ENCODE data around the gene TCF20.

The TCF20 gene

GRCh38 chr22:42317691-42318547 lies 47.5 kb upstream of the TCF20 start:
- Histone ChIP-seq H3K27me3 (ENCODE audit: insufficient read depth, low read length) (peaks cover 14% of the 10 kb centered on the region), H3K9me3 (ENCODE audit: low read length) (no peaks in the 10 kb centered on the region), H3K4me2 (ENCODE audit: low read length) (no peak overlapping the region), H3K4me3 (ENCODE audit: low read depth, low read length, poor library complexity, severe bottlenecking) (no peak overlapping the region), H3K36me3 (ENCODE audit: insufficient read depth, low read length) (no peaks in the 10 kb centered on the region), H3K27ac (ENCODE audit: low read depth, low read length, poor library complexity, severe bottlenecking) (no peak overlapping the region), H4K20me1 (ENCODE audit: insufficient read depth, low read length) (no peaks in the 10 kb centered on the region), H3F3A (ENCODE audit: insufficient read depth, low read length) (no peaks in the 10 kb centered on the region), H3K79me2 (ENCODE audit: insufficient read depth, low read length) (no peaks in the 10 kb centered on the region), H3K9me2 (ENCODE audit: low read depth, low read length) (no peaks in the 10 kb centered on the region), H3K9ac (ENCODE audit: low read length) (no peak overlapping the region), H3K4me1 (ENCODE audit: insufficient read depth, low read length, severe bottlenecking) (no peaks in the 10 kb centered on the region), H2AFZ (ENCODE audit: low read length) (no peak overlapping the region)
- TF ChIP-seq CTCF (IDR thresholded peaks at IDR 0.05; ENCODE audit: low read length) (no peak), EZH2 (IDR thresholded peaks at IDR 0.05; ENCODE audit: borderline replicate concordance, low read length) (no peak)

- no peak overlapping the region for H3K27ac ChIP-seq (ENCODE audit: low read depth, low read length, poor library complexity, severe bottlenecking)
- no peaks in the 10 kb centered on the region for H3K9me3 ChIP-seq (ENCODE audit: low read length)
- TF ChIP-seq CTCF (IDR thresholded peaks at IDR 0.05; ENCODE audit: low read length) (no peak), EZH2 (IDR thresholded peaks at IDR 0.05; ENCODE audit: borderline replicate concordance, low read length) (no peak)
- peaks cover 9% of the 10 kb centered on the region for H3K27me3 ChIP-seq (ENCODE audit: insufficient read depth, low read length)
- H3K4me1 ChIP-seq (ENCODE audit: insufficient read depth, low read length, severe bottlenecking) = no peaks in the 10 kb centered on the region
- H3F3A ChIP-seq (ENCODE audit: insufficient read depth, low read length) = no peaks in the 10 kb centered on the region
- H2AFZ ChIP-seq (ENCODE audit: low read length) = no peak overlapping the region
- H3K79me2 ChIP-seq (ENCODE audit: insufficient read depth, low read length) = no peaks in the 10 kb centered on the region
- no peak overlapping the region for H3K4me3 ChIP-seq (ENCODE audit: low read depth, low read length, poor library complexity, severe bottlenecking)
- H4K20me1 ChIP-seq (ENCODE audit: insufficient read depth, low read length) = no peaks in the 10 kb centered on the region
- no peak overlapping the region for H3K4me2 ChIP-seq (ENCODE audit: low read length)
- H3K36me3 ChIP-seq (ENCODE audit: insufficient read depth, low read length) = no peaks in the 10 kb centered on the region
- no peak overlapping the region for H3K9ac ChIP-seq (ENCODE audit: low read length)
- H3K9me2 ChIP-seq (ENCODE audit: low read depth, low read length) = no peaks in the 10 kb centered on the region
These were observed 46.6 kb upstream of the TCF20 start for GRCh38 chr22:42317008-42317407.

GRCh38 chr22:42315392-42315756 lies 44.9 kb upstream of the TCF20 start:
- H3K9ac ChIP-seq (ENCODE audit: low read length) = no peak overlapping the region
- H3K36me3 ChIP-seq (ENCODE audit: insufficient read depth, low read length) = no peaks in the 10 kb centered on the region
- no peak overlapping the region for H3K4me3 ChIP-seq (ENCODE audit: low read depth, low read length, poor library complexity, severe bottlenecking)
- TF ChIP-seq EZH2 (IDR thresholded peaks at IDR 0.05; ENCODE audit: borderline replicate concordance, low read length) (no peak), CTCF (IDR thresholded peaks at IDR 0.05; ENCODE audit: low read length) (no peak)
- no peaks in the 10 kb centered on the region for H3K4me1 ChIP-seq (ENCODE audit: insufficient read depth, low read length, severe bottlenecking)
- H3K9me3 ChIP-seq (ENCODE audit: low read length) = no peaks in the 10 kb centered on the region
- peaks cover 8% of the 10 kb centered on the region for H3K27me3 ChIP-seq (ENCODE audit: insufficient read depth, low read length)
- no peaks in the 10 kb centered on the region for H3K79me2 ChIP-seq (ENCODE audit: insufficient read depth, low read length)
- H3F3A ChIP-seq (ENCODE audit: insufficient read depth, low read length) = no peaks in the 10 kb centered on the region
- no peak overlapping the region for H3K4me2 ChIP-seq (ENCODE audit: low read length)
- no peaks in the 10 kb centered on the region for H3K9me2 ChIP-seq (ENCODE audit: low read depth, low read length)
- no peak overlapping the region for H3K27ac ChIP-seq (ENCODE audit: low read depth, low read length, poor library complexity, severe bottlenecking)
- H2AFZ ChIP-seq (ENCODE audit: low read length) = no peak overlapping the region
- no peaks in the 10 kb centered on the region for H4K20me1 ChIP-seq (ENCODE audit: insufficient read depth, low read length)
